Right atrium auricular region (tissue), 2 donors: ENCODE measurements around the gene SNED1. TPM values are rescaled to one million over a fixed set of nuclear protein-coding genes. Genes with fewer than 3 reads are reported as not detected.

ENCODE experiments used
- DNase-seq: peaks from one replicate; pipeline ENCODE4 v3.0.0-alpha.2; 2019; ENCODE audit warnings: low spot score
- H3K27ac ChIP-seq, 2 donors: fragments of 200-600 bp; sonication (generic); 1 replicate in 1 of 2; 2 replicates in 1 of 2; pipeline ENCODE4 v1.5.1; 2016 to 2019
- H3K27me3 ChIP-seq, 2 donors: fragments of 200-600 bp; sonication (generic); one replicate each; pipeline versions ENCODE4 v1.5.1 to v1.6.0; 2017 to 2019
- H3K36me3 ChIP-seq: fragments of 200-600 bp; sonication (generic); one replicate; pipeline ENCODE4 v1.5.1; 2016
- H3K4me1 ChIP-seq, 2 donors: fragments of 200-600 bp; sonication (generic); one replicate each; pipeline versions ENCODE4 v1.5.1 to v1.6.0; 2017 to 2019
- H3K4me3 ChIP-seq, 2 donors: fragments of 200-600 bp; sonication (generic); 1 replicate in 1 of 2; 2 replicates in 1 of 2; pipeline ENCODE4 v1.5.1; 2017 to 2019; ENCODE audit warnings: mild to moderate bottlenecking in 1 of 2, moderate library complexity in 1 of 2
- H3K9me3 ChIP-seq, 2 donors: fragments of 200-600 bp; sonication (generic); one replicate each; pipeline ENCODE4 v1.5.1; 2019
- CTCF ChIP-seq, 2 donors: fragments of 200-600 bp; sonication (generic); IDR thresholded peaks; one replicate each; pipeline ENCODE4 v1.5.1; 2019; ENCODE audit warnings: antibody characterized with exemption in 2 of 2
- total RNA-seq, 2 donors: library from RNA; depleted of rRNA; stranded (reverse); fragments of >200 nt; gene quantifications; one replicate each; pipeline ENCODE4 v1.1.0, GENCODE V29; 2016

The SNED1 gene
- total RNA-seq, 2 donors from 2014 or later = 9.9 to 16.4 TPM

GRCh38 chr2:241001413-241002274 is 3.2 kb downstream of the SNED1 start:
- Histone ChIP-seq H3K27ac (no peak overlapping the region), H3K4me1 (peaks cover 0 to 27% of the 10 kb centered on the region in 2 donors), H3K27me3 (no peaks in the 10 kb centered on the region), H3K4me3 (no peak overlapping the region), H3K9me3 (peaks cover 12 to 27% of the 10 kb centered on the region in 2 donors), H3K36me3 (peaks cover 3% of the 10 kb centered on the region)
- no peak for TF ChIP-seq CTCF (IDR thresholded peaks at IDR 0.05)
- DNase-seq = peak; percentile 53

DNA sequence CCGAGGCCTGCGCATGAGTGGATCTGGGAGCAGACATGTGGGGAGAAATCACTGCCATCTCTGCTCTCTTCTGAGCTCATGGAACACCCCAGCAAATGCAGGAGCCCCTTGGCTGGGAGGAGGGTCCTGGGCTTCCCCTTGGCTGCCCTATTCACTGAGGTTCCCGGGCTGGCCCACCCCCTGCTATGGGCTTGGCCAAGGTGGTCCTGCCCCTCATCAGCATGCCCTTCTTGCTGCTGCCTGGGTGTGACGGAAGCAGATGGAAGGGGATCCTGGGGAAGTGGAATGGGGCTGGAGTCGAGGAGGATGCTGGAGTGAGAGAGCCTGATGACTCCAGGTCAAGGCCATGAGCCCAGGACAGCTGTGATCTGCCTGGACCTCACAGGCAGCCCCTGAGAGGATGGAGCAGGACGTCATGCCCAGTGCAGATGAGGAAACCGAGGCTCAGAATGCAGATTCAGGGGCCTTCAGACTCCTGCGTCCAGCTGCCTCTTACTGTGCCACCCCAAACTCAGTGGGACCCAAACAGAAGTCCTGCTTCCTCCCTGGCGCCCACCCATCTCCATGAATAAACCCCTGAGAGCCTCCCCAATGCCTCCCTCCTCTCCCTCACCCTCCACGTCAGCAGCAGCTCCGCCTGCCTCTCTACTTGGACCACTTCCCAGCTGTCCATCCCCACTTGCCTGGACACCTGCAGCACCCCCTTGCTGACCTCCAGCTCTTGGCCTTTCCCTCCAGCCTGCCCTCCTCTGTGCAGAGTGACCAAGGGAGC is 4.0 kb downstream of the SNED1 start:
- Histone ChIP-seq H3K27ac (no peak overlapping the region), H3K9me3 (peaks cover 12 to 27% of the 10 kb centered on the region in 2 donors), H3K4me3 (no peak overlapping the region), H3K36me3 (peaks cover 3% of the 10 kb centered on the region), H3K4me1 (peaks cover 0 to 19% of the 10 kb centered on the region in 2 donors), H3K27me3 (no peaks in the 10 kb centered on the region)
- no peak for TF ChIP-seq CTCF (IDR thresholded peaks at IDR 0.05)
- DNase-seq = peak; percentile 38

- peaks cover 12 to 27% of the 10 kb centered on the region in 2 donors for H3K9me3 ChIP-seq
- TF ChIP-seq CTCF (IDR thresholded peaks at IDR 0.05) = no peak
- peak; percentile 26 for DNase-seq
- H3K4me3 ChIP-seq = no peak overlapping the region
- no peaks in the 10 kb centered on the region for H3K27me3 ChIP-seq
- H3K36me3 ChIP-seq = peaks cover 3% of the 10 kb centered on the region
- no peak overlapping the region for H3K27ac ChIP-seq
- peaks cover 0 to 14% of the 10 kb centered on the region in 2 donors for H3K4me1 ChIP-seq
Measured at GRCh38 chr2:241003047-241003360, 4.6 kb downstream of the SNED1 start.

DNA sequence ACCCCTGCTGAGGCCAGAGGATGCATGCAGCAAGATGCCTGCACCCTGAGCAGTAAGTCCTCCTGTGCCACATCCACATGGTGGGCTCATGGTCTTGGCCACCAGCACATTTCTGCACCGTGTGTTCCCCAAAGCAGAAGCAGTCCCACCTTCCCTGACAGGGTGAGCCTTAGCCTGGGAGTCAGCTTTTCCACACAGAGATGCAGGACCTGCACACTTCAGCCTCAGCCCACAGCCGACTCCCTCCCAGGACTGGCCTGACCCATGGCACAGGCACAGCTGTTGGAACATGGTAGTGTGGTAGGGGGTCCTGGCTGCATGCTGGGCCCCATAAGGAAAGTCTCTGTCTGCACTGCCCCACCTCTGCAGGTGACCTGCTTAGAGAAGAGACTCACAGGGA is 5.0 kb downstream of the SNED1 start:
- peaks cover 12 to 27% of the 10 kb centered on the region in 2 donors for H3K9me3 ChIP-seq
- no peaks in the 10 kb centered on the region for H3K27me3 ChIP-seq
- DNase-seq = peak; percentile 26
- H3K4me1 ChIP-seq = peaks cover 0 to 11% of the 10 kb centered on the region in 2 donors
- no peak overlapping the region for H3K27ac ChIP-seq
- no peak for TF ChIP-seq CTCF (IDR thresholded peaks at IDR 0.05)
- H3K4me3 ChIP-seq = no peak overlapping the region
- peaks cover 3% of the 10 kb centered on the region for H3K36me3 ChIP-seq

DNA sequence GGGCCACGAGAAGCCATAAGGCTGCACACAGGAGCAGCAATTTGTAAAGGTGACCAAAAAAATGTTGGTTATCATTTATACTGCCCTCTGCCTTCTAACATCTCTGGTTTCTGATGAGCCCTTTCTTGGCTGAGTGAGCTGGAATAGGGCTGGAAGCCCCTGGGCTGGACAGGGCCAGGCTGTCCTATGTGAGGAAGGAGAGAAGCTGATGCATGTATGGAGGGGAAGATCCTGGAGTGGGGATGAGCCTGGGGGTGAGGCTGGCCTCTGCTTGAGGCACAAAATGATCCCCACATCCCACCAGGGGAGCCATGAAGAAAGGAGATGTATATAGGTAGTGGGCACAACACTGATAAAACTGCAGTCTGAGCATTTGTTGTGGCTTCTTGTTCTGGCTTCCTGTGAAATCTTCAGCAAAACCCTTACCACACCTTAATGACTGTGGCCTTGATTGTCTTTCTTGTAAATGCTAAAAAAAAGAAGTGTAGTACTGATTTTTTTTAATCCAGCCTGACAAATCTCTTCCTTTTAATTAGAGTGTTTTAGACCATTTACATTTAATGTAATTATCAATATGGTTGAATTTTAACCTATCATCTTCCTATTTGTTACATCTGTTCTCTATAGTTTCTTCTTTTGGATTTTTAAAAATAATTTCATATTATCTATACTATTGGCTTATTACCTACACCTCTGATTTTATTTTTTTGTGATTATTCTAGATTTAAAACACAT is 5.6 kb downstream of the SNED1 start:
- Histone ChIP-seq H3K27me3 (no peaks in the 10 kb centered on the region), H3K4me1 (peaks cover 0 to 11% of the 10 kb centered on the region in 2 donors), H3K4me3 (no peak overlapping the region), H3K9me3 (peaks cover 12 to 27% of the 10 kb centered on the region in 2 donors), H3K27ac (no peak overlapping the region), H3K36me3 (peaks cover 3% of the 10 kb centered on the region)
- no peak for TF ChIP-seq CTCF (IDR thresholded peaks at IDR 0.05)
- DNase-seq = peak; percentile 32
